SK-N-MC (cell line): ENCODE measurements around the gene CSF2.

Source experiments
- EZH2 ChIP-seq: fragments of 200-600 bp; sonication (generic); IDR thresholded peaks from one replicate; pipeline ENCODE4 v1.6.1; 2017; ENCODE audit warnings: antibody characterized with exemption
- POLR2AphosphoS5 ChIP-seq: IDR thresholded peaks from 2 replicates; pipeline ENCODE4 v1.6.1; 2012; ENCODE audit warnings: mild to moderate bottlenecking, low read depth, low read length, borderline replicate concordance

- TF ChIP-seq EZH2 (no peak), POLR2AphosphoS5 (no peak)
These were observed 6.7 kb upstream of the CSF2 start for GRCh38 chr5:132066871-132067270.
